Vagina (tissue), 2 donors: ENCODE results near the gene LRMDA.

Experiments
- POLR2A ChIP-seq, 2 donors: fragments of 450-650 bp; IDR thresholded peaks; one replicate each; pipeline ENCODE4 v1.6.1; 2017; ENCODE audit warnings: antibody characterized with exemption in 2 of 2, mild to moderate bottlenecking in 2 of 2, moderate library complexity in 2 of 2
- POLR2AphosphoS5 ChIP-seq, 2 donors: sonication (generic); formaldehyde crosslinking; IDR thresholded peaks; one replicate each; pipeline ENCODE4 v1.9.0; 2017; ENCODE audit warnings: antibody characterized with exemption in 2 of 2, mild to moderate bottlenecking in 2 of 2, low read depth in 1 of 2; ENCODE audit not compliant: insufficient read depth in 1 of 2
- TF ChIP-seq, protein P1 (sequence below), 3 experiments: fragments of 450-650 bp in 2 of 3; fragments of 200-600 bp in 1 of 3; sonication (generic) in 1 of 3; IDR thresholded peaks; one replicate each; pipeline ENCODE4 v1.5.1; 2017 to 2019; ENCODE audit warnings: antibody characterized with exemption in 3 of 3, mild to moderate bottlenecking in 2 of 3, moderate library complexity in 2 of 3

DNA sequence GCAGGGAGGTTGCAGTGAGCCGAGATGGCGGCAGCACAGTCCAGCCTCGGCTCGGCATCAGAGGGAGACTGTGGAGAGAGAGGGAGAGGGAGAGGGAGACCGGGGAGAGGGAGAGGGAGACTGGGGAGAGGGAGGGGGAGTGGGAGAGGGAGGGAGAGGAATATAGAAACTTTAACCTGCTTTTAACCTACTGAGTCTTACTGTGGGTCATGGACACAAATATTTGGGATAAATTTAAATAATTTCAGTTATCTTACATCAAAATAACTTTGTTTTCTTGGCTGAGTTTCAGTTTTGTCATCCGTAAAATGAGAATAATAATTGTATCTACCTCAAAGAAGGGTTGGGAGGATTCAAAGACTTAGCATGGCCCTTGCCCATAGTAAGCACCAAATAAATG, 319.8 kb downstream of the LRMDA start:
- TF ChIP-seq POLR2A (IDR thresholded peaks at IDR 0.05), result no peak
- TF ChIP-seq, protein P1, sequence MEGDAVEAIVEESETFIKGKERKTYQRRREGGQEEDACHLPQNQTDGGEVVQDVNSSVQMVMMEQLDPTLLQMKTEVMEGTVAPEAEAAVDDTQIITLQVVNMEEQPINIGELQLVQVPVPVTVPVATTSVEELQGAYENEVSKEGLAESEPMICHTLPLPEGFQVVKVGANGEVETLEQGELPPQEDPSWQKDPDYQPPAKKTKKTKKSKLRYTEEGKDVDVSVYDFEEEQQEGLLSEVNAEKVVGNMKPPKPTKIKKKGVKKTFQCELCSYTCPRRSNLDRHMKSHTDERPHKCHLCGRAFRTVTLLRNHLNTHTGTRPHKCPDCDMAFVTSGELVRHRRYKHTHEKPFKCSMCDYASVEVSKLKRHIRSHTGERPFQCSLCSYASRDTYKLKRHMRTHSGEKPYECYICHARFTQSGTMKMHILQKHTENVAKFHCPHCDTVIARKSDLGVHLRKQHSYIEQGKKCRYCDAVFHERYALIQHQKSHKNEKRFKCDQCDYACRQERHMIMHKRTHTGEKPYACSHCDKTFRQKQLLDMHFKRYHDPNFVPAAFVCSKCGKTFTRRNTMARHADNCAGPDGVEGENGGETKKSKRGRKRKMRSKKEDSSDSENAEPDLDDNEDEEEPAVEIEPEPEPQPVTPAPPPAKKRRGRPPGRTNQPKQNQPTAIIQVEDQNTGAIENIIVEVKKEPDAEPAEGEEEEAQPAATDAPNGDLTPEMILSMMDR (IDR thresholded peaks at IDR 0.05), result no peak
- TF ChIP-seq POLR2AphosphoS5 (IDR thresholded peaks at IDR 0.05; ENCODE audit: insufficient read depth in 1 of 2, low read depth in 1 of 2), result no peak
